AG04450 (cell line): ENCODE results near the gene POLD3. TPM values are rescaled to one million over a fixed set of nuclear protein-coding genes. Genes with fewer than 3 reads are reported as not detected.
A peak's percentile ranks its signal among the peaks of the same experiment; 100 is the strongest.

Experiments used
- CTCF ChIA-PET: fragments of 300-600, 350-600 bp; formaldehyde crosslinking; extraction: SDS; loops from one replicate; lab custom pipeline; 2022; ENCODE audit warnings: antibody characterized with exemption, inconsistent platforms; lab: Charles Lee
- POLR2A ChIA-PET: fragments of 350-600 bp; formaldehyde crosslinking; extraction: SDS; loops from one replicate; lab custom pipeline; 2021; ENCODE audit warnings: antibody characterized with exemption, inconsistent platforms; lab: Yijun Ruan, JAX
- DNase-seq: peaks from one replicate; pipeline ENCODE4 v3.0.0-alpha.2; 2011; ENCODE audit warnings: low read depth, low spot score
- H3K27ac ChIP-seq: one replicate; pipeline ENCODE4 v1.5.1; 2012; ENCODE audit warnings: low read depth, low read length, control low read depth
- H3K27me3 ChIP-seq: one replicate; pipeline ENCODE4 v1.6.0; 2012; ENCODE audit warnings: low read length; ENCODE audit not compliant: control insufficient read depth, insufficient read depth
- H3K4me3 ChIP-seq: 2 replicates; pipeline ENCODE4 v1.5.1; 2011; ENCODE audit warnings: mild to moderate bottlenecking, low read depth, low read length, control low read depth
- H3K9me3 ChIP-seq: 2 replicates; pipeline ENCODE4 v1.5.1; 2012; ENCODE audit warnings: low read length; ENCODE audit not compliant: control insufficient read depth, insufficient read depth
- polyA plus RNA-seq: library from polyadenylated mRNA; depleted of rRNA; stranded (reverse); fragments of >200 nt; gene quantifications from 2 replicates; pipeline ENCODE4 v1.2.3, GENCODE V29; 2011
- TF ChIP-seq, protein P1 (sequence below): IDR thresholded peaks from 2 replicates; pipeline ENCODE4 v1.5.1; 2011; ENCODE audit warnings: low read depth, low read length, control low read depth, inconsistent platforms

POLD3 gene
- polyA plus RNA-seq, 1 experiment = 14.8 TPM

DNA sequence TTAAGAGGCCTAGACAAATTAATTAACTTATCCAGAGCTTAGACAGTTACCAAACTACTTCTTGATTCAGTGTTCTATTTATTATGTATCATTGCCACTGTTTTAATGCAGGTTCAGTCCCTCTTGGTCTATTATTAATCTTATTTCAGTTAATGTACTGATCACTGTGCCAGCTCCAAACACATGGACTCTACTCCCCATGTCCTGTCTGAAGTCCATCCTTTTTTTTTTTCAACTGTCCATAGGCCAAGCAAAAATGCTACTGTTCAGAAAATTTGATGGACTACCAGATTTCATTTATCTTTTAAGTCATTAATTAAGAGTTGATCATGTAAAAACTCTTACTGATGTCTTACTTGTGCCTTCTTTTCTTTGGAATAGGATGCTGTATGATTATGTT lies 11.9 kb downstream of the POLD3 start:
- ChIA-PET POLR2A (no interaction called here), CTCF (interaction anchor here (0.7 kb wide), 1 partner anchor 139 kb away, joined by 3 read pairs; no protein-coding TSS in a partner anchor)
- Histone ChIP-seq H3K27me3 (no peaks in the 10 kb centered on the region), H3K27ac (no peak overlapping the region), H3K9me3 (no peaks in the 10 kb centered on the region), H3K4me3 (no peak overlapping the region)
- no peak for DNase-seq
- TF ChIP-seq, protein P1, sequence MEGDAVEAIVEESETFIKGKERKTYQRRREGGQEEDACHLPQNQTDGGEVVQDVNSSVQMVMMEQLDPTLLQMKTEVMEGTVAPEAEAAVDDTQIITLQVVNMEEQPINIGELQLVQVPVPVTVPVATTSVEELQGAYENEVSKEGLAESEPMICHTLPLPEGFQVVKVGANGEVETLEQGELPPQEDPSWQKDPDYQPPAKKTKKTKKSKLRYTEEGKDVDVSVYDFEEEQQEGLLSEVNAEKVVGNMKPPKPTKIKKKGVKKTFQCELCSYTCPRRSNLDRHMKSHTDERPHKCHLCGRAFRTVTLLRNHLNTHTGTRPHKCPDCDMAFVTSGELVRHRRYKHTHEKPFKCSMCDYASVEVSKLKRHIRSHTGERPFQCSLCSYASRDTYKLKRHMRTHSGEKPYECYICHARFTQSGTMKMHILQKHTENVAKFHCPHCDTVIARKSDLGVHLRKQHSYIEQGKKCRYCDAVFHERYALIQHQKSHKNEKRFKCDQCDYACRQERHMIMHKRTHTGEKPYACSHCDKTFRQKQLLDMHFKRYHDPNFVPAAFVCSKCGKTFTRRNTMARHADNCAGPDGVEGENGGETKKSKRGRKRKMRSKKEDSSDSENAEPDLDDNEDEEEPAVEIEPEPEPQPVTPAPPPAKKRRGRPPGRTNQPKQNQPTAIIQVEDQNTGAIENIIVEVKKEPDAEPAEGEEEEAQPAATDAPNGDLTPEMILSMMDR = no peak

DNA sequence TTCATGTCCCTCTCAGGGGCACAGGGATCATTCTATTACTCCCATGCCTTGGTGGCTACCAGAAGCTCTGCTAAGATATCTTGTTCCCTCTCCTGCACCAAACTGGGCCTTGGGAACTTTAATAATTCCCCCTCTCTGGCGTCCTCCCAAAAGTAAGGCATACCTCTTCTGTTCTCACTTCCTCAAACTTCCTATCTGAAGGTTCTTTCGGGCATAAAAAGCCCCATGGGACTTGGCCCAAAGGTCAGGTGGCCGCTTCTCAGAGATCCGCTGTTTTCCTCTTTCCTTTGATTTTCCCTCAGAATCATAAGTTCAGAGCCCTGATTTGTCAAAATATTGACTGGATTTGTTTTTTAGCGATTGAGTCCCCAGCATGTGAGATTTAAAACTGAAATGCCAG lies 13.0 kb downstream of the POLD3 start:
- no peaks in the 10 kb centered on the region for H3K27me3 ChIP-seq
- no peak overlapping the region for H3K27ac ChIP-seq
- DNase-seq = no peak
- no peak overlapping the region for H3K4me3 ChIP-seq
- TF ChIP-seq, protein P1 = no peak
- no peaks in the 10 kb centered on the region for H3K9me3 ChIP-seq
- ChIA-PET CTCF (interaction anchor here (0.9 kb wide), 1 partner anchor 121 kb away, joined by 3 read pairs; no protein-coding TSS in a partner anchor), POLR2A (no interaction called here)

DNA sequence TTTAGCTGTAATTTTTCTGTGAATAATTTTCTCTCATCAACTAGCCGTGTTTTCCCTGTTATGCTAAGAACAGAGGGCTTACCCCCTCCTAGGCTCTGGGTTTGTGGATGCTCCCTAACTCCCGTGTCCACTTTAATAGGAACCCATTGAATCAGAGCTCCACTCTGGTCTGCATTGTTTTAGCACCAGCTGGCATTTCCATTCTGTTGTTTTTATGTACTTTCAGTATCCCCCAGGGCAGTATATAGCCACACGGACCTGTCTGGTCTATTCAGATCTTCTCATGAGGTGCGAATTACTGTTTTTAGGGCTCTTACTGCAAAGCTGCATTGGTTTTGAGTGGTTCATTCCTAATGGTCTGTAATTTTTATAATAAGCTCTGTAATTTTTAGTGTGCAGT lies 16.0 kb downstream of the POLD3 start:
- no peak for DNase-seq
- Histone ChIP-seq H3K27ac (no peak overlapping the region), H3K4me3 (no peak overlapping the region), H3K9me3 (no peaks in the 10 kb centered on the region), H3K27me3 (no peaks in the 10 kb centered on the region)
- POLR2A ChIA-PET = interaction anchor here (0.6 kb wide), 1 partner anchor 652 kb away, joined by 3 read pairs; no protein-coding TSS in a partner anchor
- CTCF ChIA-PET = interaction anchor here (0.5 to 2.5 kb wide), 10 partner anchors 93 to 640 kb away, joined by 3 to 13 read pairs (median 6); no protein-coding TSS in a partner anchor
- TF ChIP-seq, protein P1 = no peak

DNA sequence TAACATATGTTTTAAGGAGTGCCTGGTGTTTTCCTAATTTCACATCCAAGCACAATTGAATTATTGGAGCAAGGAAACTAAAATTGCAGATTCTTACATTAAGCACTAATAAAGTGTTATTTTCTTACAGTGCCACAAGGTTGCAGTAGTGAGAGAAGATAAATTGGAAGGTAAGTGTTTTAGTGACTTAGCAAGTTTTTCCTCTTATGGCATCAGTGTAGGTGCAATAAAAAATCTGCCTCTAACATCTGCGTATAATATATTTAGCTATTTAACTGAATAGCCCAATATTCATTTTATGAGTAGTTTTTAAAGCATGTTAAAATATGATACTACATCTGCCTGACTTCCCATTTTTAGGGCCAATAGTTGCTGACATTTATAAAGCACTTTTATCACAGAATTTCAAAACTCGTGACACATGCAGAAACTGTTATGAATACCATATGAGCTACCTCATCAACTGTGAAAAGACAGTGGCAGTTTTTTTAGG lies 19.0 kb downstream of the POLD3 start:
- no peaks in the 10 kb centered on the region for H3K9me3 ChIP-seq
- DNase-seq = peak; percentile 54
- ChIA-PET CTCF (interaction anchor here (0.7 to 2.9 kb wide), 15 partner anchors 9 to 162 kb away, joined by 3 to 18 read pairs (median 6); partner anchors contain the start of gene POLD3), POLR2A (interaction anchor here (0.6 to 1.7 kb wide), 2 partner anchors 19 to 114 kb away, joined by 3 to 10 read pairs; partner anchors contain the start of gene POLD3)
- no peak overlapping the region for H3K4me3 ChIP-seq
- no peaks in the 10 kb centered on the region for H3K27me3 ChIP-seq
- TF ChIP-seq, protein P1 = peak; percentile 58
- no peak overlapping the region for H3K27ac ChIP-seq

DNA sequence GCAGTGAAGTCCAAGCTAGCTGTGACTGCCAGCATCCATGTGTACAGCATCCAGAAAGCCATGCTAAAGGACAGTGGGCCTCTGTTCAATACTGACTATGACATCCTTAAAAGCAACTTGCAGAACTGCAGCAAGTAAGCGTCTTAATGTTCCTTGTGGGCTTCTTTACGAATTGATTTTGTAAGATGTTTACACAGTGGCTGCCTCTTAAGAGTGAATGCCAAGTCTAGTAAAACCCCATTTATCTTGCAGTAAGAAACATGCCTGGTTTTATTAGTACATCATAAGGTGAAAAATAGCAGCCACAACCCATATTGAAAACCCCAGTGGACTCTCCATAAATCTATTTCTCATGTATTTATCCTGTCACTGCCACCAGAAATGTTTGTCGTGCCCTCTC lies 20.5 kb downstream of the POLD3 start:
- ChIA-PET POLR2A (no interaction called here), CTCF (interaction anchor here (2.0 kb wide), 1 partner anchor 21 kb away, joined by 8 read pairs; no protein-coding TSS in a partner anchor)
- TF ChIP-seq, protein P1 = no peak
- no peak overlapping the region for H3K27ac ChIP-seq
- no peak overlapping the region for H3K4me3 ChIP-seq
- no peaks in the 10 kb centered on the region for H3K9me3 ChIP-seq
- DNase-seq = peak; percentile 3
- no peaks in the 10 kb centered on the region for H3K27me3 ChIP-seq
